ACHN (cell line): ENCODE measurements around the gene EYS.

Source experiments
- DNase-seq: peaks from one replicate; pipeline ENCODE4 v3.0.0-alpha.2; 2015
- in situ Hi-C: cut with HindIII; loops from 2 replicates; pipeline ENCODE4 v1.10.0; 2017; ENCODE audit warnings: low sequenced_read_pairs, low pct_ligation_motif_present, low pct_unique_long_range_greater_than_20kb

The EYS gene

DNA sequence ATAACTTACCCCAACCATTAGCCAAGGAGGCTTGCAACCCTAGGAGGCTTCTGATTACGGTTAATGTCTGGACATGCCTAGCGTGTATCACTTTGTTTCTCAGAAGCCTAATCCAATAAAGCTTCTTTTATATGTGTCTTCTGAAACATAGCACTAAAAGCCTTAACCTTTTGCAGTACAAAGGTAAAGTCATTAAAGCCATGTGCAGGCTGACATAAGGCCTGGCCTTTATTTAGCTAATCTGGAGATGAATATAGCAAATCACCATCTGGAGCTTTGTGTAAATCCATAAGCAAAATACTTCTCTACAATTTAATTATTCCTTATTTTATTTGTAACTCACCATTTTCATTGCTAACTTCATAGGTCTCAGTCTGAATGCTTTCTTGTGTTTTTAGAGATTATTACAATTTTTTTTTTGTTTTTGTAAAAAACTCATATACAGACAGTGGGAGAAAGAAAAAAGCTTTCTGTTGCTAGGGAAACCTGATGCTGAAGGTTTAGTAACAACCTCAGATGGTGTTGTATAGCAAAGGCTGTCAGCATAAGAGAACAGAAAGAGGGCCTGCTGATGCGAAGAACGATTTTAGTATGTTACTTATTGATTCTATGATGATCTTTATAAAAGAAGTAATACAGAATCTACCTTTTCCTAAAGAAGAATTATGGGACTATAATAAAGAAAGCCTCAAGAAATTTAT, at the start of gene EYS:
TSS of gene EYS (minus strand) at position 101 of the 701 bp plus-strand sequence. CDS start 211,816 bp downstream, outside the sequence.
- no peak for DNase-seq
- in situ Hi-C loops: no loop called here

DNA sequence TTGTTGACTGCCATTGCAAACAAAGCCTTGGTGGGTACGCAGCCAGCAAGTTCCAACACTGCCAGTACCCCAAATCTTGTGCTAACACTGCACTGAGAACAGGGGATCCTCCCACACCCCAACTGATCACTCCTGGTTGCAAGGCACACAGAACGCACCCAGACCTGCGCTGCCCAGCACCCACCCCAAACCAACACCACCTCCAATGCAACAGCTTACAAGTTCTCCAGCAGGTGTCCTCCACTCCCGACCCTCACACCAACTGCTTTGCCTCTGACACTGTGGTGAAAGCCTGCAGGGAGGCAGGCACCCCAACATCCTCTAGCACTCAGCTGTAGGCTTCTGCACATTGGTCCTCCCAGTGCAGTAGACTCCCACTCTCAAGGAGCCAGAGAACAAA, 39.3 kb upstream of the EYS start:
- in situ Hi-C loops: no loop called here

GRCh38 chr6:65745614-65746013, 38.6 kb upstream of the EYS start:
- DNase-seq: no peak
- in situ Hi-C loops: no loop called here

More for the DNA sequence above, 39.3 kb upstream of the EYS start:
- DNase-seq: no peak

GRCh38 chr6:65728879-65729479, 22.0 kb upstream of the EYS start:
- DNase-seq: no peak
- in situ Hi-C loops: no loop called here

- DNase-seq: no peak
- in situ Hi-C loops: no loop called here
Observed at GRCh38 chr6:65719101-65719500, 12.1 kb upstream of the EYS start.

- no peak for DNase-seq
- in situ Hi-C loops: no loop called here
Observed at GRCh38 chr6:65711531-65711930, 4.5 kb upstream of the EYS start.

DNA sequence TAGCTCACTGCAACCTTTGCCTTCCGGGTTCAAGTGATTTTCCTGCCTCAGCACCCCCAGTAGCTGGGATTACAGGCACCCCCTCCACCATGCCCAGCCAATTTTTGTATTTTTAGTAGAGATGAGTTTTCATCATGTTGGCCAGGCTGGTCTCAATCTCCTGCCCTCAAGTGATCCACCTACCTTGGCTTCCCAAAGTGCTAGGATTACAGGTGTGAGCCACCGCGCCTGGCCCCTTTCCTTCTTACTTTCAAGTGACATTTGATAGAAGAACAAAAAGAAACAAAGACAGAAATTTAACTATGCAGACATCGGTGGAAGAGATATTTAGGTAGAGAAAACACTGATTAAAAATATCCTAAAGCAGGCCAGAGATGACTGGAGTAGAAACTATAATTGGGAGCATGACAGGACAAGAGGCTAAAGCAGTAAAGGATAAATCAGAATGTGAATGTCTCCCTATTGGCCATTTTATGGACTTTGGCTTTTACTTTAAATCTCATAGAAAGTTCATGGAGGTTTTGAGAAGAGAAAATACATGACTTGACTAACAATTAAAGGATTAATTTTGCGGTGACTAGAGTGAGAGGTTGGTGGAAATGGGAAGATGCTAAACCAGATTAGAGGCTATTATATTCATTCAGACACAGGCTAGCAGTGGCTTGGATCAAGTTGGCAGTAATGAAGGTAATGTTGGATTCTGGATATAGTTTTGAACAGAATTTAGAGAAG, 2.2 kb upstream of the EYS start:
- in situ Hi-C loops: no loop called here

DNA sequence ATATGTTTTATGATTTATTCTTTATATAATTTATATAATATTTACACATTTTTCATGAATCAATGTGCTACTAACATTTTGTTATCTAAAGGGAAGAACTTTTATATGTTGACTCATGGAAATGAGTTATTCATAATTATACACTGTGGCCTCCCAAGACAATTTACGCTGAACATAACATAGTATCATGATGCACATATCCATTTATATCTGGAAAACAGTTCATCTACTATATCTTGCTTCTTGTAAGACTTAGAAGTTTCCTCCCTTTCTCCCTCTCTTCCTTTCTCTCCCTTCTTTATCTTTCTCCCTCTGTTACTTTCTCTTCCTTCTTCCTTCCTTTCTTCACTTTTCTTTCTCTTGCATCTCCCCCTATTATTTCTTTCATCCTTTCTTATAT, 1.1 kb upstream of the EYS start:
- in situ Hi-C loops: no loop called here
- DNase-seq: no peak

More for the DNA sequence above, 2.2 kb upstream of the EYS start:
- no peak for DNase-seq

- no peak for DNase-seq
Observed at GRCh38 chr6:65706436-65706835, 590 bp downstream of the EYS start.

DNA sequence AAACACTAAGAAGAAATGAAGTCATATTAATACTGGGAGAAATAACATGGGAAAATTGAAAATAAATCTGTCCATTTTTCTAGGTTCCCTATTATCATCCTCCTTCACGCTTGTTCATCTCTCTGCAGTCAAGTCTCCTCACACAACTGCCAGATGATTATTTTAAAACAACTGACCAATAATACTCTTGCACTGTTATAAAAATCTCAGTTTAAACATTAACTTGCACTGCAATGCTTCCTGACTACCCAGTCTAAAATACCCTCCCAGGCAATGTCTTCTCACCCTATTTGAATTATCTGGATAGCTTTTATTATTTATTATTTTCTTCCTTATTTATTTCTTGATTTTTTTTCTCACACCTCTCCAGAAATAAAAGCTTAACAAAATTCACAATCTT, 5.7 kb downstream of the EYS start:
- in situ Hi-C loops: no loop called here
- no peak for DNase-seq

More at GRCh38 chr6:65706436-65706835, 590 bp downstream of the EYS start:
- in situ Hi-C loops: no loop called here

DNA sequence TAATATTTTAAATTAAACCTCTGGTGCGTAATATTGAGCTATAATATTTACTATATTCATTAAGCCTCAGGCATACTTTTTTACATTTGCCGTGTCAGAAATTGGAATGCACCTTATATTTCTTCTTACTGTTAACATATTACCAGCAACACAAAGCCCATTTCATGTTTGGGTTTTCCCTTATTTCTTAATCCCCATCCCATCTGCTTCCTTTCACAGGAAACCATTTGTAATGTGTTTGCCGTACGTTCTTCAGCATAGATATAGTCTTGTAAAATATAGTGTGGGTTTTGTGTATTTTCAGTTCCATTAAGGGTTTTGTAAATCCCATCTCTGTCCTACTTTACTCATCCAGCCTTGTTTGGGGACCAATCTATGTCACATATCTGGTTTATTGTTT, 6.5 kb downstream of the EYS start:
- no peak for DNase-seq
- in situ Hi-C loops: no loop called here

GRCh38 chr6:65692109-65692508, 14.9 kb downstream of the EYS start:
- no peak for DNase-seq

GRCh38 chr6:65680232-65680631, 26.8 kb downstream of the EYS start:
- DNase-seq: no peak
- in situ Hi-C loops: no loop called here

More at GRCh38 chr6:65692109-65692508, 14.9 kb downstream of the EYS start:
- in situ Hi-C loops: no loop called here

GRCh38 chr6:65671922-65672321, 35.1 kb downstream of the EYS start:
- in situ Hi-C loops: no loop called here
- DNase-seq: no peak

DNA sequence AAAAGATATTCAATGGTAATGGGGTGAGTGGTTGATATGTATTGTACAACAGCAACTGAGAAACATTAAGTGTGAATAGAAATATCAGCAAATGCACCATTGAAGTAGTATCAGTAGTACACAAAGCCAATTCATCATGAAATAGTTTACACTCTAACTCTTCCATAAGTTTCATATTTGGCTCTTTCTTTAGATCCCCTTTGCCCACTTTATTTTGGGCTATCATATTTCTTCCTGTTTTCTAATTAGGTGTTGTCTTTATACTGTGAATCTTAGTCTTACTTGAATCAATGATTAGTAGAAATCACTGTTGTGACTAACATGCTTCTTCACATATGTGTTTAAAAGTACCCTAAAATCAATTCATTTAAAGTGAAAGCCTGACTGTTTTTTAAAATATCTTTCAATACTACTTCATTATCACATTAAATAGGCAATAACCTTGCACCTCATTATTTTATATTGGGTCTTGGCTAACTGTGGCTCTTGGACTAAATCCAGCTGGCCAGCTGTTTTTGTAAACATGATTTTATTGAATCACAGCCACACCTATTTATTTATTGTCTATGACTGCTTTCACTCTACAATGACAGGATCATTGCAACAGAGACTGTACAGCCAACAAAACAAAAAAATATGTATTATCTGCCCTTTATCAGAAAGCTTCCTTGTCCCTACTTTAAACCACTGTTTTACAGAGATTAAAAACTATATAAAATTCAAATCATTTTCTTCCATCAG, 38.9 kb downstream of the EYS start:
- DNase-seq: no peak
- in situ Hi-C loops: no loop called here

GRCh38 chr6:65650086-65650485, 56.9 kb downstream of the EYS start:
- in situ Hi-C loops: no loop called here

GRCh38 chr6:65649392-65649791, 57.6 kb downstream of the EYS start:
- DNase-seq: no peak
- in situ Hi-C loops: no loop called here

More at GRCh38 chr6:65650086-65650485, 56.9 kb downstream of the EYS start:
- DNase-seq: no peak

- no peak for DNase-seq
- in situ Hi-C loops: no loop called here
Observed at GRCh38 chr6:65646544-65646943, 60.5 kb downstream of the EYS start.

DNA sequence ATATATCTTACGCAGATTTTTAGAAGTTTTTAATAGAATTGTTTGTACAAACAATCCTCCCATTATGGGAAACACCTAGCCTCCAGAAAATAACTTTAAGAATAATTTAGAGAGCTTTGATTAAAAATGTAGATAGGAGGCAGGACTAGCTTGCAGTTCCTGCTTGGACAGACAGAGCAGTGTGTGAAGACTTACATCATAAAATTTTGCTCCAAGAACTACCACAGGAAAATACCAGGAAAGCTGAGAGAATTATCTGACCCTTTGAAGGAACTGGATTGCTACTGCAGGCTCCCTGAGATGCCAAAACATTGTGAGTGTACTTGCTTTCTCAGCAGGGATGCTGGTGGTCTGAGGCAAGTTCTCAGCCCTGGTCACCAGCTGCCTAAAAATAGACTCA, 64.2 kb downstream of the EYS start:
- in situ Hi-C loops: no loop called here
- no peak for DNase-seq
